Superior temporal gyrus (tissue), 1 donor: Measurements from ENCODE around the gene TSPO.
A peak's percentile ranks its signal among the peaks of the same experiment; 100 is the strongest.
"Not testable (repeated sequence)": the region's sequence is repeated elsewhere in the genome, so short reads cannot be mapped to it uniquely, and the experiment has no call there.

Experiments used
- DNase-seq: peaks from one replicate; pipeline ENCODE4 v3.0.0-alpha.2; 2016; ENCODE audit errors: extremely low spot score

TSPO gene

DNA sequence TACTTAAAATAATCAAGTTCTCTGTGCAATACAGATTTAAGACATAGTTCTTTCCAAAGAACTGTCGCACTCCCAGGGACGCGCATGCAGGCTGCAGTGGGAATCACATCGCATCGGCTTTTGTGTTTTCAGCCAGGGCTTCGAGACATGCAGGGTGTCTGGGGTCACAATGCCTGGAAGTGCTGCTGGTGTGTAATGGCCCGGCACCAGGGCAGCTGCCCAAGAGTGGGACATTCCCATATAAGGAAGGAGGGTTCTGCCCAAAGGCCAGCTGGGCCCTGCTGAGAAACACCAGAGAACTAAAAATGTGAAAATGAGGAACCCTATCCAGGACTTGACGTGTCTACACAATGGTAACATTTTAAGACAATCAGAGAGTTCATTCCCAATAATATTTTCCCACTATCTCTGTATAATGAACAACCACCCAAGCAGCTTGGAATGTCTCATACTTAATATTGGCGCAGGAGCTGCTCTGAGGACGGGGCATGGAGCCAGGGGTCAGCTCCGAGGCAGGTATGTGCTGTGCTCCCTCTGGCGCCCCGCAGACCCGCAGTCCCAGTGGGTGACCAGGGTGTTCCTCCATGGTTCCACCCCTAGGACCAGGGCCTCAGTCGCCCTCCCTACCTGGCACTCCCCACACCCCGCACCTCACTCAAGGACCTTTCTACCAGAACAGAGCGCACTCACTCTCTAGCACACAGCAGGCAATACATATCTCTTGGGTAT lies 19.4 kb upstream of the TSPO start:
- no peak for DNase-seq

- no peak for DNase-seq
These were observed 18.0 kb upstream of the TSPO start for GRCh38 chr22:43133401-43133800.

- DNase-seq, result no peak
These were observed 16.8 kb upstream of the TSPO start for GRCh38 chr22:43134553-43134952.

GRCh38 chr22:43135565-43135964 lies 15.8 kb upstream of the TSPO start:
- DNase-seq, result no peak

GRCh38 chr22:43136255-43136654 lies 15.1 kb upstream of the TSPO start:
- no peak for DNase-seq

GRCh38 chr22:43136801-43137200 lies 14.6 kb upstream of the TSPO start:
- DNase-seq, result no peak

DNA sequence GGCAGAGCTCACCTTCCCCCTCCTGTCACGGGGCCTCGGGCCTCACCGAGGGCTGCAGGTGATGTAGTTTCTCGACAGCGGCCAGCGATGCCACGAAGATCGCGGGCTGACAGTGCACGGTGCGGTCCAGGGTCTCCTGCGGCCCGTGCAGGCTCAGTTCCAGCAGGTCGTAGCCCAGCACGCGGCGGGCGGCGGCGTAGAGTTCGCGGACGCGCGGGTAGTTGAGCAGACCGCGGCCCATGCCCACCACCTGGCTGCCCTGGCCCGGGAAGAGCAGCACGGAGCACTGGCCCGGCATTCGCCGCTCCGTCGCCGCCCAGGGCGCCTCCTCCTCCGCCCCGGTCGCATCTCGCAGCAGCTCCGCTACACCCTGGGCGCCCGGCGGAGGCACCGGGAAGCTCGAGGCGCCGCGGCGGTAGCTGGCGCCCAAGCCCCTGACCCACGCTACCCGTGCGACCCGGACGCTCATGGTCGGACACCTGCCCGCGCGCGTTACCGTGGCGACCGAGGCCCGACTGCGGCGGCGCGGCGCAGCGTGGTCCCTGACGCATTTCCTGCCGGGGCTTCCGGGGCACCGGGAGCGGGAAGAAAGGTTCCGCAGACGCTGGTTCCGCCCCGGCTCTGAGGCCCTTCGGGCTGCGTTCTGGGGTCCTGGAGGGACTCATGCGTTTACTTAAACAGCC lies 8.3 kb upstream of the TSPO start, which contains the start of gene MCAT:
Gene MCAT, minus strand, starts transcription at position 519 of the 683 bp plus-strand sequence. Its CDS starts 50 bp downstream, at position 469.
- peak; percentile 84 for DNase-seq

GRCh38 chr22:43144949-43145348 lies 6.4 kb upstream of the TSPO start:
- DNase-seq, result no peak

- not testable (repeated sequence) for DNase-seq
These were observed 6.0 kb upstream of the TSPO start for GRCh38 chr22:43145371-43145770.

DNA sequence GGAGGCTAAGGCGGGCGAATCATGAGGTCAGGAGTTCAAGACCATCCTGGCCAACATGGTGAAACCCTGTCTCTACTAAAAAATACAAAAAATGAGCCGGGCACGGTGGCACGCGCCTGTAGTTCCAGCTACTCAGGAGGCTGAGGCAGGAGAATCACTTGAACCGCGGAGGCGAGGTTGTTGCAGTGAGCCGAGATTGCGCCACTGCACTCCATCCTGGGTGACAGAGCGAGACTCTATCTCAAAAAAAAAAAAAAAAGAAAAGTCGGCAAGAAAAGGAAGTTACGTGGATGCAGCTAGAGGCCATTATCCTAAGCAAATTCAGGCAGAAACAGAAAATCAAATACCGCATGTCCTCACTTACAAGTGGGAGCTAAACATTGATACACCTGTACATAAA lies 5.0 kb upstream of the TSPO start:
- DNase-seq, result not testable (repeated sequence)

DNA sequence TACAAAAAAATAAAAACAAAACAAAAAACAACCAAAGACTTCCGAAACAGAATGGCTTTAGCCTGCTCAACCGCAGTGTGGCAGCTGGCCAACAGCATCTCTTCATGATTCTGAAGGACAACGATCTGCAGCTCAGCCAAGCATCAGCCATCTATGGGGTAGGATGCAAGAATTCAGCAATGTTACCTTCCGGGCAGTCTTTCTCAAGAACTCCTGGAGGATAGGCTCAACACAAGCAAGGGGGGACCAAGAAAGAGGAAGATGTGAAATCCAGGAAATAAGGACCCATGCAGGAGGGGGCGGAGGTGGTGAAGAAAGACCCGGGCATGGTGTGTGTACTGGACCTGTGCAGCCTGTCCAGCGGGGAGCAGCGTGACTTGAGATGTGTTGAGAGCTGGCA lies 3.5 kb upstream of the TSPO start:
- DNase-seq, result no peak

DNA sequence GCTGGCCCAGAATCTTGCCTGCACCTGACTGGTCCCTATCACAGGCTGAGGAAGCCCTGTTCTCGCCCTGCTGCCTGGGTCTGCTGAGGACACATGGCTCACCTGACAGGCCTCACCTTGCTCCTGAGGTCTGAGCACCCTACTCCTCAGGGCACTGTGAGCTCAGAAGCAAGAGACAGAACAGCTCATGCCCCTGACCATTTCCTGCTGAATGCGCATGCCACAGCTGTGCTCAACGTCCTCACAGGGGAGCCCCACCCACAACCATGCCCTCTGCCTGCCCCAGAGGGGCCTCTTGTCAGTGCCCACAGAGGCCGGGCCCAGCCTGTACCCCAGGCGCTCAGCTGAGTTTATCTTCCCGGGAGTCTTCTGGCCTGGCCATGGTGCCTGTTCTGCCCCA lies 2.8 kb upstream of the TSPO start:
- no peak for DNase-seq

- DNase-seq, result no peak
These were observed 590 bp upstream of the TSPO start for GRCh38 chr22:43150731-43151206.

- DNase-seq, result no peak
These were observed 621 bp downstream of the TSPO start for GRCh38 chr22:43152003-43152356.

DNA sequence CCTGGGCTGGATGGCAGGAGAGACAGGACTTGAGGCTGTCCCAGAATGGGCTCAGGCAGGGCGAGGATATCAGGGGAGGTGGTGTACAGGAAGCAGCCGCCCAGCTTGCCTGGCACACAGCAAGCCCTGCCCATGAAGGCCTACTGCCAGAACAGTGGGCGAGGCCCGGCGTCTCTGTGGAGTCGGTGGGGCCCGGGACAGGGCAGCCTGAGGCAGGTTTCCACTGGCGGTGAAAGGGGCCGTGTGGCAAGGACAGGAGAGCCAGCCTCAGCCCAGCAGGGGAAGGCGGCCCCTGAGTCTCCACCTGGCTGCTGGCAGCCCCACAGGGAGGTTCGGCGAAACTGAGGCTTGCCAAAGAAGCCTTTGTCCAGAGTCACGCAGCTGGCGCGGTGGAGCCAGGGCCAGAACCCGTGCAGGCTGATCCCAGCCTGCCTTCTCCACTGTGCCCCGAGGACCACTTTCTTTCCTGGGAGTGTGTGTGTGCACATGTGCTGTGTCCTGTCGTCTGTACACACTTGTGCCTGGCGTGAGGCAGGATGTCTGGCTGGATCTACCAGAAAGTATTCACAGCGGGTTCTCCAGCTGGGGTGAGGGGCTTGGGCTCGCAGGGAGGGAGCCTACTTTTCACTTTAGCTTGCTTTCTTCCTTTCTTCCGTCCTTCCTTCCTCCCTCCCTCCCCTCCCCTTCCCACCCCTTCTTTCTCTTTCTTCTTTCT lies 1.2 kb downstream of the TSPO start:
- peak; percentile 45 for DNase-seq

DNA sequence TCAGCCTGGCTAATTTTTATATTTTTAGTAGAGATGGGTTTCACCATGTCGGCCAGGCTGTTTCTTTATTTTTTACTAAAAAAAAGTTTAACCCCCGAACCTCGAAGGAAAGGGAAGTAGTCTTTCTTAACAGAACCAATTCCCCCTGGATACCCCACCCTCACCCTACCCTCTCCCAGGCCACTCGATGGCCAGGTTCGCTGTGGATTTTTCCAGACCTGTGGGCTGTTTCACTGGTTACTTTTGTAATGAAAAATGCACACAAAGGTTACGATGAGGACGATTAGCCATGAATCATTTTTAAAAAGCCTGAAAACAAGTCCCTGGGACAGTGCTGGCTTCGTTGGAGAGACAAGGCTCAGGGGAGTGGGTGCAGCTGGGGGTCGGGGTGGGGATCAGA lies 2.5 kb downstream of the TSPO start:
- no peak for DNase-seq

GRCh38 chr22:43154887-43155536 lies 3.7 kb downstream of the TSPO start:
- DNase-seq, result no peak

- DNase-seq, result no peak
These were observed 4.4 kb downstream of the TSPO start for GRCh38 chr22:43155789-43156188.

- no peak for DNase-seq
These were observed 5.1 kb downstream of the TSPO start for GRCh38 chr22:43156413-43156812.

- no peak for DNase-seq
These were observed 6.7 kb downstream of the TSPO start for GRCh38 chr22:43157874-43158546.

DNA sequence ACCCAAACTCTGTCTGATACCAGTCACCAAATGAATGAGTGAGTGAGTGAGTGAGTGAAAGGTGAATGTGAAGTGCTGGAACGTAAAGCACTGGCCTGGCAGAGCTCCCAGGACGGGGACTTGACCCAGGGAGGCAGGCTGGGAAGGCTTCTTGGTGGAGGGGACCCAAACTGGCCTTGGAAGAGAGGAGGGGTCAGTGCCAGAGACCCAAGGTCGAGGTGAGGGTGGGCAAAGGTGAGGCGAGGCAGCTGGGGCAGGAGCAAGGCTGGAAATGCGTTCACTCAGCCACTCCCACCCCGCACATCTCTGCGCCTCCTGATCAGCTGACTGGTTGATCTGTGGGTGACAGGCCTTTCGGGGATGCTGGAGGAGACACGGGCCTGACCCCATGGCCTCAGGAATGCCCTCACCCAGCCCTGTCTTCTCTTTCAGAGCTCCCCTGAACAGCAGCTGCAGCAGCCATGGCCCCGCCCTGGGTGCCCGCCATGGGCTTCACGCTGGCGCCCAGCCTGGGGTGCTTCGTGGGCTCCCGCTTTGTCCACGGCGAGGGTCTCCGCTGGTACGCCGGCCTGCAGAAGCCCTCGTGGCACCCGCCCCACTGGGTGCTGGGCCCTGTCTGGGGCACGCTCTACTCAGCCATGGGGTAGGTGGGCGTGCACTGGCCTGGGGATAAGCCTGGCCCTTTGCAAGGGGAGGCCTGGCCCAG lies 7.6 kb downstream of the TSPO start:
- DNase-seq, result no peak
